Measurements from ENCODE around the gene TMEM219.
"Not testable (repeated sequence)": the region's sequence is repeated elsewhere in the genome, so short reads cannot be mapped to it uniquely, and the experiment has no call there.

Gene TMEM219

DNA sequence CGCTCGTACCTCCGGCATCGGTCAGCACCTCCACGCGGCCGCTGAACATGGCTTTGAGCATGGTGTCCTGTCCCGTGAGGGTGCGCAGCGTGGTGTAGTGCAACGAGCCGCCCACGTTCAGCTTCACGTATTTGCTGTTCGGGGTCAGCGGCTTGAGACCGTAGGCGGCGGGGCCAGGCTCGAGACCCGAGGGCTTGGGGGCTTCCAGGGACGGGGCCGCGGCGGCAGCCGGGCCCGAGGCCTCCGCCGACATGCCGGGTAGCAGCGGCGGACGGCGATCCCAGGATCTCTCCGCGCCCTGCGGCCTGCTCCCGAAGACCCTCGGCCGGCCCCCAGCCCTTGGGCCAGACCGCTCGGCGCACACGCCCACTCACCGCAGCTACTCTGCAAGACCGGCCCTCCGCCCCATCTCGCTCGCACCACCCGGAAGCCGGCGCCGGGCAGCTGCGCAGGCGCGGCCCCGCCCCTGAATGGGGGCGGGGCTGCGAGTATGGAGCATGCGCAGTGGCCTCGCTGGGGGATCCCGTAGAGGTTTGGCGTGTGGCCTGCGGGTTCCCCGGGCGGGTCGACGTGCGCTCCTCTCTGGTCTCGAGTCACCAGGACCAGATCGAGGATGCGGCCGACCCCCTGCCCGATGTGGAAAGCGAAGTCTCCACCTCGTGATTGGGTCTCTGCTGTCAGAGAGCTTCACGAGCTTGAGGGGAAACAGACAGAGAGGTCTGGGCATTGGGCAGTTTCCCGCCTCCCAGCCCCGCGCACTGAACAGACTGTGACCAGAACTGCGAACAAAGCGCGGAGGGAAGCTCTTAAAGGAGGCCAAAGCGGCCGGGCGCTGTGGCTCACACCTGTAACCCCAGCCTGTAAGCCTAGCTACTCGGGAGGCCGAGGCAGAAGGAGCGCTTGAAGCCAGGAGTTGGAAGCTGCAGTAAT is 35.8 kb upstream of the TMEM219 start, which contains the start of gene KCTD13:
Gene KCTD13 (minus strand): TSS at position 446 of the 930 bp plus-strand sequence. CDS start 193 bp downstream, at position 253.
- peak within 1 kb of the TSS; percentile 65 for H3K9ac ChIP-seq (ENCODE audit: low read depth, low read length)
- H3K4me3 ChIP-seq (ENCODE audit: low read depth, low read length): peak within 1 kb of the TSS; percentile 86
- H3K9me3 ChIP-seq (ENCODE audit: control insufficient read depth, insufficient read depth, low read length): no peaks in the 10 kb centered on the region
- no peaks in the 10 kb centered on the region for H3K36me3 ChIP-seq (ENCODE audit: control insufficient read depth, insufficient read depth, low read length)
- no peaks in the 10 kb centered on the region for H3K4me1 ChIP-seq (ENCODE audit: control insufficient read depth, insufficient read depth, low read length)
- H3K27me3 ChIP-seq (ENCODE audit: control insufficient read depth, insufficient read depth, low read length): no peaks in the 10 kb centered on the region

GRCh38 chr16:29926711-29927052 is 35.2 kb upstream of the TMEM219 start:
- Histone ChIP-seq H3K4me1 (ENCODE audit: control insufficient read depth, insufficient read depth, low read length) (no peaks in the 10 kb centered on the region), H3K36me3 (ENCODE audit: control insufficient read depth, insufficient read depth, low read length) (no peaks in the 10 kb centered on the region), H3K27me3 (ENCODE audit: control insufficient read depth, insufficient read depth, low read length) (no peaks in the 10 kb centered on the region), H3K4me3 (ENCODE audit: low read depth, low read length) (peak overlapping the region; percentile 86), H3K9me3 (ENCODE audit: control insufficient read depth, insufficient read depth, low read length) (no peaks in the 10 kb centered on the region), H3K9ac (ENCODE audit: low read depth, low read length) (peak overlapping the region; percentile 50)

DNA sequence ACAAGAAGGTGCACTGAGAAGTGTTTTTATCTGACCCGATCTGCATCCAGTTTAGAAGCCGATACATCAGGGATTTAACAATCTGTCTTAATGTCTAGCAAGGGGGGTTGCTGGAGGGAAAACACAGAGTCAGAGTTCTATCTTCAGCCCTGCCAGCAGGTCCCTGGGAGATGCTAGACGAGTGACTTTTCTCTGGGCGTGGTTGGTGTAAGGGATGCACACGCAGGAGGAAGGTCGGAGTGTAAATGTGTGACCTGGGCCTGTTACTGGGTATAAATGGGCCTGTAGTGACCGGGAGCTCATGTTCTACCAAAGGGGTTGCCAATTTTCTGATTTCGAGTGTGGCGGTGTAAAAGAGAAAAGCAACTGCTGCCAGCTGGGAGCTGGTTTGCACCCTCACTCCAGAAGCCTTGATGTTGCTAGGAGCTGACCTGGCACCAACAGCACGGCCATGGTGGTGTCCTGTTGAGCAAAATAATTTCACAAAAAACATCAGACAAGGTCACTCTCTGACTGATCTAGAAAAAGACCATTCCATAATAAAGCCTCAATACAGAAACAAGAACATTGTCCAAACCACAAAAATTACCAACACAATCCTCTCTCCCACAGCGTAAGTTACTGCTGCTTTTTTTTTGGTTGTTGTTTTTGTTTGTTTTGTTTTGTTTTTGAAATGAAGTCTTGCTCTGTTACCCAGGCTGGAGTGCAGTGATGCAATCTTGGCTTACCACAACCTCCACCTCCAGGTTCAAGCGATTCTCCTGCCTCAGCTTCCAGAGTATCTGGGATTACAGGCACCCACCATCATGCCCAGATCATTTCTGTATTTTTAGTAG is 34.6 kb upstream of the TMEM219 start:
- no peak overlapping the region for H3K9ac ChIP-seq (ENCODE audit: low read depth, low read length)
- peak overlapping the region; percentile 86 for H3K4me3 ChIP-seq (ENCODE audit: low read depth, low read length)
- H3K9me3 ChIP-seq (ENCODE audit: control insufficient read depth, insufficient read depth, low read length): no peaks in the 10 kb centered on the region
- H3K27me3 ChIP-seq (ENCODE audit: control insufficient read depth, insufficient read depth, low read length): no peaks in the 10 kb centered on the region
- no peaks in the 10 kb centered on the region for H3K4me1 ChIP-seq (ENCODE audit: control insufficient read depth, insufficient read depth, low read length)
- no peaks in the 10 kb centered on the region for H3K36me3 ChIP-seq (ENCODE audit: control insufficient read depth, insufficient read depth, low read length)

DNA sequence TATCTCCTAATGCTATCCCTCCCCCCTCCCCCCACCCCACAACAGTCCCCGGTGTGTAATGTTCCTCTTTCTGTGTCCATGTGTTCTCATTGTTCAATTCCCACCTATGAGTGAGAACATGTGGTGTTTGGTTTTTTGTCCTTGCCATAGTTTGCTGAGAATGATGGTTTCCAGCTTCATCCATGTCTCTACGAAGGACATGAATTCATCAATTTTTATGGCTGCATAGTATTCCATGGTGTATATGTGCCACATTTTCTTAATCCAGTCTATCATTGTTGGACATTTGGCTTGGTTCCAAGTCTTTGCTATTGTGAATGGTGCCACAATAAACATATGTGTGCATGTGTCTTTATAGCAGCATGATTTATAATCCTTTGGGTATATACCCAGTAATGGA is 30.1 kb upstream of the TMEM219 start:
- not testable (repeated sequence) for H3K27me3 ChIP-seq (ENCODE audit: control insufficient read depth, insufficient read depth, low read length); H3K4me3 ChIP-seq (ENCODE audit: low read depth, low read length); H3K9ac ChIP-seq (ENCODE audit: low read depth, low read length); H3K4me1 ChIP-seq (ENCODE audit: control insufficient read depth, insufficient read depth, low read length); H3K9me3 ChIP-seq (ENCODE audit: control insufficient read depth, insufficient read depth, low read length); H3K36me3 ChIP-seq (ENCODE audit: control insufficient read depth, insufficient read depth, low read length)

GRCh38 chr16:29940656-29941055 is 21.2 kb upstream of the TMEM219 start:
- H3K4me3 ChIP-seq (ENCODE audit: low read depth, low read length): no peak overlapping the region
- no peaks in the 10 kb centered on the region for H3K9me3 ChIP-seq (ENCODE audit: control insufficient read depth, insufficient read depth, low read length)
- peaks cover 7% of the 10 kb centered on the region for H3K4me1 ChIP-seq (ENCODE audit: control insufficient read depth, insufficient read depth, low read length)

GRCh38 chr16:29943846-29944799 is 17.8 kb upstream of the TMEM219 start:
- Histone ChIP-seq H3K36me3 (ENCODE audit: control insufficient read depth, insufficient read depth, low read length) (no peaks in the 10 kb centered on the region), H3K9me3 (ENCODE audit: control insufficient read depth, insufficient read depth, low read length) (no peaks in the 10 kb centered on the region), H3K4me3 (ENCODE audit: low read depth, low read length) (no peak overlapping the region), H3K4me1 (ENCODE audit: control insufficient read depth, insufficient read depth, low read length) (peaks cover 7% of the 10 kb centered on the region), H3K9ac (ENCODE audit: low read depth, low read length) (no peak overlapping the region), H3K27me3 (ENCODE audit: control insufficient read depth, insufficient read depth, low read length) (no peaks in the 10 kb centered on the region)

More at GRCh38 chr16:29940656-29941055, 21.2 kb upstream of the TMEM219 start:
- no peaks in the 10 kb centered on the region for H3K36me3 ChIP-seq (ENCODE audit: control insufficient read depth, insufficient read depth, low read length)
- no peaks in the 10 kb centered on the region for H3K27me3 ChIP-seq (ENCODE audit: control insufficient read depth, insufficient read depth, low read length)
- H3K9ac ChIP-seq (ENCODE audit: low read depth, low read length): no peak overlapping the region

- no peak overlapping the region for H3K9ac ChIP-seq (ENCODE audit: low read depth, low read length)
- no peak overlapping the region for H3K4me3 ChIP-seq (ENCODE audit: low read depth, low read length)
- H3K36me3 ChIP-seq (ENCODE audit: control insufficient read depth, insufficient read depth, low read length): no peaks in the 10 kb centered on the region
- H3K4me1 ChIP-seq (ENCODE audit: control insufficient read depth, insufficient read depth, low read length): peaks cover 7% of the 10 kb centered on the region
- no peaks in the 10 kb centered on the region for H3K9me3 ChIP-seq (ENCODE audit: control insufficient read depth, insufficient read depth, low read length)
- H3K27me3 ChIP-seq (ENCODE audit: control insufficient read depth, insufficient read depth, low read length): no peaks in the 10 kb centered on the region
These were observed 14.0 kb upstream of the TMEM219 start for GRCh38 chr16:29947897-29948296.

DNA sequence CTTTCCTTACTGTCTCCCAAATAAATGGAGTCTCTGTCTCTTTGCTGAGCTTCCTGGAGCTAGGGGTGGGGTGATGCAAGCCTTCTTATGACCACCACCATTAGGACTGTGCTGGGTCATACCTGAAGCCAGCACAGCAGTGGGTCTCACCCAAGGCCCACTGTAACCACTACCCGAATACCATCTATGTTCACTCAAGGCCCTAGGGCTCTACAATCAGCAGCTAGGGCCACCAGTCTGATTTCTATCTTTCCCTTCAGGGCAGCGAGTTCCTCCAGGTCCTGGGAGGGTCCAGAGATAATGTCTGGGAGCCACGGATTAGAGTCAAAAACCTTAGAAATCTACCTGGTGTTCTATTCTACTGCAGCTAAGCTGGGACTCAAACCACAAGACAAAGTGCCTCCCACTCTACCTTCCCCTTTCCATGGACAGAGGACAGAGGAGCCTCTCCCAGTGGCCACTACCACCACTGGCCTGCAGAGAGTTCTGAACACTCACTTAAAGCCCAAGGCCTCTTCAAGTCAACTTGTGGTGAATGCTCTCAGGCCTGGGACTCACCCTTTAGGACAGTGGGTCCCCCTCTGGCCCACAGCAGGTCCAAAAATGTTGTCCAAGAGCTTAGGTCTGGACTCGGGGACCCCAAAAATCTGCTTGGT is 10.9 kb upstream of the TMEM219 start:
- Histone ChIP-seq H3K4me1 (ENCODE audit: control insufficient read depth, insufficient read depth, low read length) (no peaks in the 10 kb centered on the region), H3K9ac (ENCODE audit: low read depth, low read length) (no peak overlapping the region), H3K4me3 (ENCODE audit: low read depth, low read length) (no peak overlapping the region), H3K9me3 (ENCODE audit: control insufficient read depth, insufficient read depth, low read length) (no peaks in the 10 kb centered on the region), H3K36me3 (ENCODE audit: control insufficient read depth, insufficient read depth, low read length) (no peaks in the 10 kb centered on the region), H3K27me3 (ENCODE audit: control insufficient read depth, insufficient read depth, low read length) (no peaks in the 10 kb centered on the region)

DNA sequence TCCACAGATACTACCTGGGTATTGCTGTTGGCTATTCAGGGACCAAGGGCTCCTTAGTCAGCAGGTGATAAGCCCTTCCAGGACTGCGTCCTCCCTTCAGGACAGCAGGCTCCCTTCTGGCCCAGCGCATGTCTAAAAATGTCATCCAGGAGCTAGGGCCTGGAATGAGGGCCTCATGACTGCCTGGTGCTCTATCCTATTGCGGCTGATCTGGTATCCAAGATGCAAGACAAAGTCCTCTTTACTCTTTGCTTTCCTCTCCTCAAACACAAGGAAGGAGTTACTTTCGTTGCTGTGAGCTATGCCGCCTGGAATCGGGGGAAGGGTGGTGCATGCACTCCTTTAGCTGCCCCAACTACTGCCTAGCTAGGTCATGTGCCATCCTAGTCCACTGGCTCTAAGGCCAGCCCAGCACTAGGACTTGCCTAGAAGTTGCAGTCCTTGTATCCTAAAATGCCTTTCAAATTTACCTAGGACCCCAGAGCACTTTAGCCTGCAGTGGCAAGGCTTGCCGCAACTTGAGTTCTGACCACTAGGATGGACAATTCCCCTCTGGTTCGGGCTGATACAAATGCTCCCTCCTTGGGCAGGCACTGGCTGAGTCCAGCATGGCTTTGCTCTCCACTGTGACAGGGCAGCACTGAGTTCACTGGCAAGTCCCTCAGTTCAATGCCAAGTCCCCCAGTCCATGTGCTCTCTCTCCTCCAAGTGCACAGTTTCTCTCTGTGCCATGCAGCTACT is 10.1 kb upstream of the TMEM219 start:
- Histone ChIP-seq H3K9me3 (ENCODE audit: control insufficient read depth, insufficient read depth, low read length) (no peaks in the 10 kb centered on the region), H3K36me3 (ENCODE audit: control insufficient read depth, insufficient read depth, low read length) (no peaks in the 10 kb centered on the region), H3K9ac (ENCODE audit: low read depth, low read length) (no peak overlapping the region), H3K4me3 (ENCODE audit: low read depth, low read length) (no peak overlapping the region), H3K4me1 (ENCODE audit: control insufficient read depth, insufficient read depth, low read length) (no peaks in the 10 kb centered on the region), H3K27me3 (ENCODE audit: control insufficient read depth, insufficient read depth, low read length) (no peaks in the 10 kb centered on the region)

DNA sequence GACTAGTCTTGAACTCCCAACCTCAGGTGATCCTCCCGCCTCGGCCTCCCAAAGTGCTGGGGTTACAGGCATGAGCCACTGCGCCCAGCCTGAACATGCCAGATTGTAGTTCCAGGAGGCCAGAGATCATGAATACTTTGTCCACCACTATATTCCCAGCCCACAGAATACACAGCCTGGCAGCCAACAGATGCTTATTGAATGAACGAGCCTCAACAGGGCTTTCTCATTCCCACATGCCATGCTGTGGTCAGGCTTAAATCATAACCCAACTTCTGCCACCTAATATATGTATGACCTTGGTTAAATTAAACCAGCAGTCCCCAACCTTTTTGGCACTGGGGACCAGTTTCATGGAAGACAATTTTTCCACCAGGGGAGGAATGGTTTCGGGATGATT is 3.1 kb upstream of the TMEM219 start:
- H3K4me3 ChIP-seq (ENCODE audit: low read depth, low read length): no peak overlapping the region
- H3K27me3 ChIP-seq (ENCODE audit: control insufficient read depth, insufficient read depth, low read length): no peaks in the 10 kb centered on the region
- H3K9me3 ChIP-seq (ENCODE audit: control insufficient read depth, insufficient read depth, low read length): no peaks in the 10 kb centered on the region
- H3K36me3 ChIP-seq (ENCODE audit: control insufficient read depth, insufficient read depth, low read length): no peaks in the 10 kb centered on the region
- peaks cover 4% of the 10 kb centered on the region for H3K4me1 ChIP-seq (ENCODE audit: control insufficient read depth, insufficient read depth, low read length)
- H3K9ac ChIP-seq (ENCODE audit: low read depth, low read length): no peak overlapping the region

Data from iPS-15b (cell line).